ENCODE results near the gene ZNF555.
A peak's percentile ranks its signal among the peaks of the same experiment; 100 is the strongest.
"Not testable (repeated sequence)": the region's sequence is repeated elsewhere in the genome, so short reads cannot be mapped to it uniquely, and the experiment has no call there.

ZNF555 gene
- 0.88 to 11.1 (median 5.5) reads per million in 18 experiments for total RNA-seq

DNA sequence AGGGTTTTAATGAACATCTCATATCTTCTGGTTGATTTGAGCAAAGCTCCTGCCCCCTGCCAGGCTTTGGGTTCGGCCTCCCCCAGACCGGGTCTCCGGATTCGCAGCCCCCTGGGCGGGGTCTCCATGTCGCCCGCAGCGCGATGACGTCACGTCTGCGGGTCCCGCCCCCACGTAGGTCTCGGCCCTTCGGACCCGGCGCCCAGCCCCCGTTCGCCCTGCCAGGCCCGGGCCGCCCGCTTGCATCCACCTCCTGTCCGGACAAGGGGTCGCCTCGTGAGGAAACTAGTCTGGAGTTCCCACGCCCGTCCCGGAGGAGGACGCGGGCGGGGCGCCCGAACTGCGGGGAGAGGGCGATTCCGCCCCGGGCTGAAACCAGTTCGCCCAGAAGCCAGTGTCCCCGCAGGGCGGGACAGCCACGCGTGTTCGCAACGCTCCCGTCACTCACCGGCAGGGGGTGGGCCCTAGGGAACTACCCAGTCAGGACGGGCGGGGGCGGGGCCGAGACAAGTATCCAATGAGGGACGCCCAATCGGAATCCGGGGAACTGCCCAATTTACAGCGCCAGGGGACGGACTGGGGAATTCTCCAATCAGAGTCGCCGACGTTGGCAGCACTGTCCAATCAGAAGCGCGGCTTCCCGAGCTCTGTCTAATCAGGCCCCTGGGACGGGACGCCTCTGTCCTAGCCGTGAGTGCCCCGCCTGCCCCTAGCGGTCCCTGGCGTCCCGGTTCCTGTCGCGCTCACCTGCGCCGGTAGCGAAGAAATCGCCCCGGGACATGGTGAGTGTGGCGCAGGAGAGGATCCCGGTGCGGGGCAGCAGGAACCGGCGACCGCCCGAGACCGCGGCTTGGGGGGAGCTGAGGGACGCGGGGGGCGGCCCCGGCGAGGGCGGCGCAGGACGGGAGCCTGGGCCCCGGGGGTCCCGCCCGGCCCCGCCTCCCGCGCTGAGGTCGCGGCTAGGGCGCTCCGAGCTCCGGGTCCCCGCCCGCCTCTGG lies at the start of gene ZNF555:
Gene ZNF555 (plus strand): TSS at position 682 of the 998 bp plus-strand sequence. CDS start 98 bp downstream, at position 780.
- DNase-seq = peak; percentile 99 to 100

DNA sequence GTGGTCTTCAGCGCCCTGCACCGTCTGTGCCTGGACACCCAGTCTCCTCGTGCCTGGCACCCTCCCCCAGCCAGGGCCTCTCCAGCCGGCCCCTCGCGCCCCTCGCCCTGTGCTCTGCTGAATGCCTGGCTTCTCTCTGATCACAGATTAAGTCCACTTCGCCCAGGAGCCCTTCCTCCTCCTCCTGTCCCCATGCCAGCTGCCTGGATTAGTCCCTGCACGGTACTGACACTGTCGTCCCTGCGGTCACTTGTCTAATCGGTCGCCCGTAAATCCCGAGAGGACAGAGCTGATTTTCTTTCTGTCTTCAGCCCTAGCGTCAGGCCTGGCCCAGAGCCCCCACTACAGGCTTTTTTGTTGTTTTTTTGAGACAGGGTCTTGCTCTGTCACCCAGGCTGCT lies 49.4 kb upstream of the ZNF555 start:
- DNase-seq = no peak

DNA sequence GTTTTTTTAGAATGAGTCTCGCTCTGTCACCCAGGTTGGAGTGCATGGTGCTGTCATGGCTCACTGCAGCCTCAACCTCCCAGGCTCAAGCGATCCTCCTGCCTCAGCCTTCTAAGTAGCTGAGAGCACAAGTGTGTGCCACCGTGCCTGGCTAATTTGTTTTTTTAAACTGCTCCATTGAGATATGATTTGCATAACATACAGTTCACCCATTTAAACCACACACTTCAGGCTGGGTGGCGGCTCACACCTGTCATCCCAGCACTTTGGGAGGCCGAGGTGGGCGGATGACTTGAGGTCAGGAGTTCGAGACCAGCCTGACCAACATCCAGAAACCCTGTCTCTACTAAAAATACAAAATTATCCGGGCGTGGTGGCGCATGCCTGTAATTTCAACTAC lies 48.6 kb upstream of the ZNF555 start:
- not testable (repeated sequence) for DNase-seq

DNA sequence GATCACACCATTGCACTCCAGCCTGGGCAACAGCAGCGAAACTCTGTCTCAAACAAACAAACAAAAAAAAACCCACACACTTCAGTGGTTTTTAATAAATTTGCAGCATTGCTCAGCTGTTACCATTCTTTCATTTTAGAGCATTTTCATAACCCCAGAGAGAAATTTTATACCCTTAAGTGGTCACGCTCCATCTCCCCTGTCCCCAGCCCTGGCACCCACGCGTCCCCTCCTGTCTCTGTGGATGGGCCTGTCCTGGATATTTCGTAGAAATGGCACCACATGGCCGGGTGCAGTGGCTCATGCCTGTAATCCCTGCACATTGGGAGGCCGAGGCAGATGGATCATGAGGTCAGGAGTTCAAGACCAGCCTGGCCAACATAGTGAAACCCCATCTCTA lies 48.1 kb upstream of the ZNF555 start:
- no peak for DNase-seq

DNA sequence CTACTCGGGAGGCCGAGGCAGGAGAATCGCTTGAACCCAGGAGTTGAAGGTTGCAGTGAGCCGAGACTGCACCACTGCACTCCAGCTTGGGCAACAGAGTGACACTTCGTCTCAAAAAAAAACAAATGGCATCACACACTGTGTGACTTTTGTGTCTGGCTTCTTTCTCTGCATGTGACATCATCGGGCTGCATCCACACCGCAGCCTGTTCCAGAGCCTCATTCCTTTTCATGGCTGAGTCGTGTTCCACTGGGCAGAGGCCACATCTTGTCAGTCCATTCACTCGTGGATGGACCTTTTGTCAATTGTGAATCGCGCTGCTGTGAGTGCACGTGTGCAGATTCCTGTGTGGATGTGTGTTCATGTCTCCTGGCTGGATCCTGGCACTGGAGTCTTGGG lies 47.7 kb upstream of the ZNF555 start:
- no peak for DNase-seq

DNA sequence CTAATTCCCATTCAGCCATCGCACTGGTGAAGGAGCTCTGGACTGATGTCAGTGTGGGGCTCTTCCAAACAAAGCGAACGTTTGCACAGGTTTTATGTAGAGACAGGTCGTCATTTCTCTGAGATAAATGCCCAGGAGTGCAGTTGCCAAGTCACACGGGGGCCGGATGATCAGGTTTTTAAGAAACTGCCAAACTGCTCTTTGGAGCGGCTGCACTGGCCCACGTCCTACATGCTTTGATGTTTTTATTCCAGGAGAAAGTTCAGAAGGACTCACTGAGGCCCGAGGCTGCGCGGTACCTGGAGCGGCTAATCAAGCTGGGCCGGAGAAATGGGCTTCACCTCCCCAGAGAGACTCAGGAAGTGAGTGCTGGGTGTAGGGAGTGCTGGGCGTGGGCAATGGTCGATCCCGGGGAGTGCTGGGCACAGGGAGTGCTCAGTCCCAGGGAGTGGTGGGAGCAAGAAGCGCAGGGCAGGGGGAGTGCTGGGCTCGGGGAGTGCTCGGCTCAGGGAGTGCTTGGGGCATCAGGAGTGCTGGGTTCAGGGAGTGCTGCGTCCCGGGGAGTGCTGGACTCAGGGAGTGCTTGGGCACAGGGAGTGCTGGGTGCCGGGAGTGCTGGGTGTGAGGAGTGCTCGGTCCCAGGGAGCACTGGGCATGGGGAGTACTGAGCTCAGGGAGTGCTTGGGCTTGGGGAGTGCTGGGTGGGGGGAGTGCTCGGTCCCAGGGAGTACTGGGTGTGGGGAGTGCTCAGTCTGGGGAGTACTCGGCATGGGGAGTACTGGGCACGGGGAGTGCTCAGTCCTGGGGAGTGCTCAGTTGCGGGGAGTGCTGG lies 45.2 kb upstream of the ZNF555 start:
- no peak for DNase-seq

DNA sequence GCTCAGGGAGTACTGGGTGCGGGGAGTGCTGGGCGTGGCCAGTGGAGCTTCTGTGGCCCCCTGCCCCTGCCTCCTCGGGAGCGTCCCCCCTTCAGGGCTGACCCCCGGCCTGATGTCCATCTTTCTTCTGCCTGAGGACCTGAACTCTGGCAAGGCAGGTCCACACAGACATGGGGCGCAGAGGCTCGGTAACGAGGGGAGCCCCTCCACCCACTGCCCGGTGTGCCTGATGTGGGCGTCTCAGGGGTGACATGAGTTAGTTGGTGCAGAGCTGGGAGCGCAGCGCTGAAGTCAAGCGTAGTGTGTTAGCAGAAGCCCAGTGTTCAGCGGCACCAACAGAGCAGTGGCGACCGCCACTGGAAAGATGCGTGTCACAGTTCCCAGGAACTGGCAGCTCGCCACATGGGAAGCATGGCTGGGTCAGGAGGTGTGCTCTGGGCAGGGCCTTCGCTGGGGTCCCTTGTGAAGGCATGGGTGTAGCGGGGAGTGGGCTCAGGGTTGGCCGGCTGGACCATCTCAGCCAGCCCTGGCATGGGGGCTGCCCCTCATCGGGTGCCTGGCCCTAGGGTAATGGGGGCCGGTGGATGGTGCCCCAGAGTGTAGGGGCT lies 44.5 kb upstream of the ZNF555 start:
- no peak for DNase-seq

DNA sequence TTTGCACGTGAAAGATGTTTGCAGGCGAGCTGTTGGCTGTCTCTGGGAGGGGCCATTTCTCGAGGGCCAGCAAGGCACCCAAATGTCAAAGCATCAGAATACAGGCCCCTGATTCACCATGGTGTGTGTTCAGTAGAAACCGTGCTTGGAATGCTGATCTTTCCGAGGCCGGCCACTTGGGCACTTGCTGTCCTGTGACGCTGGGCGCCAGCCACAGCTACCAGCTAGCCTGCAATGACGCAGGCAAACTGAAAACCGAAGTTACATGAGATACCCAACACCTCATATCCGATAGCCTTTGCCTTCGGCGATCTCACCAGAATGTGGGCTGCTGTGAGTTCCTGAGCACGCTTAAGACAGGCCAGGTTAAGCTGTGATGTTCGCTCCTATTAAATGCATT lies 44.0 kb upstream of the ZNF555 start:
- DNase-seq = no peak

DNA sequence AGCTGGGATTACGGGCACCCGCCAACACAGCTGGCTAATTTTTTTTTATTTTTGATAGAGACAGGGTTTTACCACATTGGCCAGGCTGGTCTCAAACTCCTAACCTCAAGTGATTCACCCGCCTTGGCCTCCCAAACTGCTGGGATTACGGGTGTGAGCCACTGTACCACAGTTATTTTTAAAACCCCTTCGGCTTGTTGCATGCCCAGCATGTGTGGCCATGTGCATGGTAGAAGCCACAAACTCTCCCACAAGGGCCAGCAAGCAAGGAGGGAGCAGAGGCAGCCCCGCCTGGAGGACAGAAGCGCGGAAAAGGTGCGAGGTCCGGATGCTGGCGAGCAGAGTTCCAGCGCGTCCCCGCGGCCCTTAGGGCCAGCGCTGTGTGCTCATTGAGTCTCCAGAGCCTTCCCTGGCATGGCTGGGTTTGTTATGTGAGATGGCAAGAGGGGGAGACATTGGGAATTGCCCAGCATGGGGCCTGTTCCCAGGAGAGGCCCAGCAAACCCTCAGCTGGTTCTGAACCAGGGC lies 43.1 kb upstream of the ZNF555 start:
- DNase-seq = no peak

DNA sequence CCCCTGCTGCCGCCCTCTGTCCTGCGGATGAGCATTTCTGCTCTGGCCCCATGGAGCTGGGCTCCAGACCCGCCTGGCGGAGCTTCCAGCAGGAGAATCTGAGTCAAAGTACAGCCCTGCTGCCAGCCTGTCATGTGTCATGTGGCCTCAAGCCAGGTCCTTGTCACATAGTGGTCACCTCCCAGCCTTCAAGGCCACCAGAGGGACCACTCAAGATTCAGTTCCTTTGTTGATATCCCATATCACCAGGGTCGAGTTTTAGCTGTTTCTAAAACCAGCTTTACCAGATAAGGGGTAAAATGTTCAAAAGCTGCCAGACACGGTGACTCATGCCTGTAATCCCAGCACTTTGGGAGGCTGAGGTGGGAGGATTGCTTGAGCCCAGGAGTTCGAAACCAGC lies 42.5 kb upstream of the ZNF555 start:
- DNase-seq = no peak

DNA sequence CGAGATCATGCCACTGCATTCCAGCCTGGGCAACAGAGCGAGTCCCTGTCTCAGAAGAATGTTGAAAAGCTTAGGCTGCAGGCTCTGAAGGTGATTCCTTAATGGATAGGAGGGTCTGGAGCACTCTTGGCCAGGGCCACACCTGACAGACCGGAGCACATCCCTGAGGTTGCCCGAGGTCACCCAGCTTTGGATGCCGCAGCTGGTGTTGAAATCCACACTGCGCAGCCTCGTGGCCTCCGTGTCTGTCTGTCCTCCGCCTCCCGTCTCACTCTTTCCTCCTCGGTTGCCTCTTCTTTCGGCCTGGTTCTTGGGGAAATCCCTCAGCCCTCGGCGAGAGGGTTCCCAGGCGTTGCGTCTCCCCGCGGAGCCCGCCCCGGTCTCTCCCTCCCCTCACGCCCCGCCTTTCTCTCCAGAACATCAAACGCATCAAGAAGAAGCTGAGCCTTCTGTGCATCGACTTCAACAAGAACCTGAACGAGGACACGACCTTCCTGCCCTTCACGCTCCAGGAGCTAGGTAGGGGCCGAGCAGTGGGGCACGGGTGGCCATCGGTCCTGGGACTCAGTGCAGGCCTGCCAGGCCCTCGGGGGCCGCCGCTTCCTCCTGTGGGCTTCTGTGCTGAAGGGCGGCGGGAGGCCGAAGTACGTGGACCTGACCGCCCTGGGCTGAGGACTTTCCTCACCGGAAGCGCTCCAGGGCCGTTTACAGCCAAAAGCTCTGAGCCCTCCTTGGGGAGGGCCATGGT lies 41.8 kb upstream of the ZNF555 start:
- no peak for DNase-seq

DNA sequence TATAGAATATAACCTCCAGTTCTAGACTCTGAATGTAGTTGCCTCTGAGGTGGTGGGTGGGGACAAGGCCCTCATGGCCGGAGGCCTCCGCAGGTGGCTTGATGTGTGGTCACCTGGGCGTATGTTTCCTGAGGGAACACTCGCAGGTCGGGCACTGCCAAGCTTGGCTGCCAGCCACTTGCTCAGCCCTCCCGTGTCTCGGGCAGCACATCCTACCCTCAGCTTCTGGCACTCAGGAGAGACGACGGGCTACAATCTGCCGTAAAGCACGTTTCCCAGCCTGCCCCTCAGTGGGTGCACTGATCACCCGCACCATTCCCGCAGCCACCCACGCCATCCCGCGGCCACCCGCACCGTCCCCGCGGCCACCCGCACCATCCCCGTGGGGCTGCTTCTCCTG lies 40.8 kb upstream of the ZNF555 start:
- no peak for DNase-seq

DNA sequence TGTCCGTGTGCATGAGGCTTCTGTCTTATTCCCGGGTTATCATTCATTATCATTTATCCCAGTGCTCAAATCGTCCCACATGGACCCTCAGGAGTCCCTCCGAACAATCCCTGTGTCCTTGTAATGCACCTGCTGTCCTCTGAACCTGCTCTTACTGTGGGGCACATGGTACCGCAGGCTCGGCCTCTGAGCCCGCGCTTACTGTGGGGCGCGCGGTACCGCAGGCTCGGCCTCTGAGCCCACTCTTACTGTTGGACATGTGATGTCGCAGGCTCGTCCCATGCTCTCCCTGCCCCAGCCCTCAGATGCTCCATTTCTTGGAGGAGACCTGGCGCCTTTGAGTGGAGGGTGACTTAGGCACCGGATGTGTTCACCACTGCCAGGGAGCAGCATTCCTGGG lies 38.4 kb upstream of the ZNF555 start:
- DNase-seq = no peak

DNA sequence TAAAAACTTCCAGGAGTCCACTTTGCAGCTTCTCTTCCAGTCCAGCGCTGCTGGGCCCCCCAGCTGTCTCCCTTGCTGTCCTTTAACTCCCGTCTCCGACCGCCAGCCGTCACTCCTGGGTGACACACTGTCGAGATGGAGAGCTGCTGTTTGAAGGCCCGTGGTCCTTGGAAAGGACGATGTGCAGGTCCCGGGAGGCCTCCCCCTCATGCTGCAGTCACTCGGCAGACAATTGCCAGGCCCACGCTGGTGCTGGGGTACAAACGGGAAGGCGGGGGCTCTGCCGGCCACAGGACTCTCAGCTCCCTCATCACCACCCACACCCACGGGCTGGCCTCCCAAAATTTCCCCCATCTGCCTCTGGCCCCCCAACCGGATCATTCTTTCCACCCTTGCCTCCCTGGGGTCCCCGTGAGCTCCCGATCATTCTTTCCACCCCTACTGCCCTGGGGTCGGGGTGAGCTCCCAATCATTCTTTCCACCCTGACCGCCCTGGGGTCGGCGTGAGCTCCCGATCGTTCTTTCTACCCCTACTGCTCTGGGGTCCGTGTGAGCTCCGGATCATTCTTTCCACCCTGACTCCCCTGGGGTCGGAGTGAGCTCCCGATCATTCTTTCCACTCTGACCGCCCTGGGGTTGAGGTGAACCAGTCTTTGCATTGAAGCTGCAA lies 37.7 kb upstream of the ZNF555 start:
- no peak for DNase-seq

DNA sequence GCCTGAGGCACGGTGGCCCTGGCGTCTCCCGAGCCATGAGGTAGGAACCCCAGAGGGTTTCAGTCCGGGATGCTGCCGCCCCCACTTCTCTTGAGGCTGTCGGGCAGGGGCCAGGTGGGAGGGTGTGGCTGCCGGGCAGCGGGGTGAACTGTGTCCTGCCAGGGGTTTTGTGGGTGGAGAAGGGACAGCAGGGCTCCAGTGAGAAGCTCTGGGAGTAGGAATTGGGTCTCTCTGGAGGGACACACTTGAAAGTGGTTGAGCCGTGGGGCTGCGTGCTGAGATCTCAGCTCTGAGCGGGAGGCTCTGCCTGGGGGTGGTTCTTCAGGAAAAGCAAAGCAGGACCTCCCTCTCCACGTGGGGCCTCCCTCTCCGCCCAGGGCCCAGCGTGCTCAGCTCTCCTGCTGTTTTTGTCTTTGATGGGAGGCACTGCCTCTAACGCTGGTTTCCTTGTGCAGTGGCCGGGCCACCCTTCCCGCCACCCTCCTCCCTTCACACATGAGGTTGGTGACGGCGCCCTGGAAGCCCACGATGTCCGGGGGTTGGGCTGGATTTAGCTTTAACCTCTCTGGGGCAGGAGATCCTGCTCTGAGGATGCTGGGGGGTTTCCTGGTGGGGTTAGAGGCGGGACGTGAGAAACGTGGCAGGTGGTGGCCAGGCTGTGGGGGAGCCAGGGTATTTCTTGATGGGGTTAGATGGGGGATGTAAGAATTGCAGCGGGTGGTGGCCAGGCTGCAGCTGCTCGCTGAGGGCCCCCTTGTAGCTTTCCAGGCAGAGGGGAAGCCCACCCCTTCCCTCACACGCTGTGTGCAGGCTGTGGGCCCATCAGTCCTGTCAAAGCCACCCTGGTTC lies 36.9 kb upstream of the ZNF555 start:
- DNase-seq = no peak

DNA sequence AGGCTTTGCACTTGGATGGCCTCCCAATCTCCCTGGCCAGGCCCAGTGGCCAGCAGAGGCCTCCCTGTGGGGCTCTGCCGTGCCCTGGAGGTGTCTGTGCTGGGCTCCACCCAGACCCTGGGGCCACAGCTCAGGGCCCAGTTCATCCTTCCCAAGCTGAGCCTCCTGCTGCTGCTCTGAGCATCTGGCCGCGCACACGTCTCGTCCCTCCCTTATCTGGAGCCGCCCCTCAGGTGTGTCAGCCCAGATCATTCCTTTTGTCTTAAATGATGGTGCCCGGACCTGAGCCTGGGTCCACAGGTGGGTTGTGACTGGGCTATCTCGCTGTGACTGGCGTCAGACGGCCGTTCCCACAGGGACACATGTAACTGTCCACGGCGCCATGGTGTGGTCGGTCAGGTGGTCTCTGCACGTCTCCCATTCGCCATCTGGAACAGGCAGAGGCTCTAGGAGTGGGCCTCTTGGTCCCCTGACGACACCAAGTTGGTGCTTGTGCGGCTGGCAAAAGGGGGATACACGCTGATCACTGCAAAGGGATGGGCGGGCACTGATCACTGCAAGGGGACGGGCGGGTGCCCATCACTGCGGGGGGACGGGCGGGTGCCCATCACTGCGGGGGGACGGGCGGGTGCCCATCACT lies 35.9 kb upstream of the ZNF555 start:
- no peak for DNase-seq

DNA sequence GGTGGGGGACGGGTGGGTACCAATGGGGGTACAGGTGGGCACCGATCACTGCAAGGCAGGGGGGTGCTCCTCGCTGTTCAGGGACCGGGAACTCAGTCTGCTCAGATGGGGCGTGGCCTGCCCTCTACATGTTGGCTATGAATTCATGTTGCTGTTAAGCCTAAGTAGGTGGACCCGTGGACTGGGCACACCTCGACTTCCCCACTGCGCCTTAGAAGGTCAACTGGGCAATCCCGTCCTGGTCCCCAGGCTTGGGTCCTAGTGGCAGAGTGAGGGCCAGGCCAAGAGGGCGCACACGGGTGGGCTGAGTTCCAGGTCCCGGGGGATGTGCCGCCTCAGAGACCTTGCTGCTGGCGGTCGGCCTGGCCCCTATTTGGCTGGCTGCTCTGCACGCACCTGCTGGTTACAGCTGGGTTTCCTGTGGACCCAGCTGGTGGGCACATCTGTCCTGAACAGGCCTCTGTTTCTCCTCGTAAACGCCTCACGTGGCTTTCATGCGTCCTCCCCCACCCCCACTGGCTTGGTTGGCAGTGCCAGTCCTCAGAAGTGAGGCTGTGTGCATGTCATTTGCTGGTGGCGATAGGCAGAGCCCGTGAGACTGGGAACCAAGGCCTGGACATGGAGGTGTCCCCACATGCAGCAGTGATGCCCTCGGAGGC lies 35.2 kb upstream of the ZNF555 start:
- DNase-seq = no peak

DNA sequence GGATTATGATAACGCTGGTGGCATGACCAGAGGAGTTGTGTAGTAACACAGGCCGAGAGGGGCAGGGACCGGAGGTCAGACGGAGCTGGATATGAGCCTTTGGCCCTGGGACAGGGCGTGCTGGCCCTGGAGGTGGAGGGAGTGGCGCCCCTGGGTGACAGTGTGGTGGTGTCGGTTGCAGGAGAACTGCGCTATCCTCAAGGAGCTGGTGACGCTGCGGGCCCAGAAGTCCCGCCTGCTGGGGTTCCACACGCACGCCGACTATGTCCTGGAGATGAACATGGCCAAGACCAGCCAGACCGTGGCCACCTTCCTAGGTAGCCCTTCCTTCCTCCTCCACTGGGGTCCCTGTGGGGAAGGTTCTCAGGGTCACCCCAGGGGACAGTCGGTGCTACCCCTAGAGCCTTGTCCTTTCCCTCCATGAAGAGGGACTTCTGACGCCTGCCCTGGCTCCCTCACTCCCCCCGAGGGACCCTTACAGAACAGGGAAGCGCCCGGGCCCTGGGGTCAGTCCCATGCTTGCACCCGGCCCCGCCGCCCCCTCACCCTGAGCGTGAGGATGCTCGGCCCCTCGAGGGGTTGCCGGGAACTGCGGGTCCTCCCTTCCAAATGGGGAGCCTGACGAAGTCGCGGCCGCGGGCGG lies 34.4 kb upstream of the ZNF555 start:
- no peak for DNase-seq

All from inflammatory macrophage (primary cell).